ENCODE measurements around the gene SP9. TPM values are rescaled to one million over a fixed set of nuclear protein-coding genes. Genes with fewer than 3 reads are reported as not detected.
A peak's percentile ranks its signal among the peaks of the same experiment; 100 is the strongest.

SP9 gene
- total and polyA plus RNA-seq, 9 of the 15 experiments (the other 6 are each of a cell fraction or from before 2014, with no cell fraction given), result 0.04 to 0.23 (median 0.11) TPM; not detected in 3

DNA sequence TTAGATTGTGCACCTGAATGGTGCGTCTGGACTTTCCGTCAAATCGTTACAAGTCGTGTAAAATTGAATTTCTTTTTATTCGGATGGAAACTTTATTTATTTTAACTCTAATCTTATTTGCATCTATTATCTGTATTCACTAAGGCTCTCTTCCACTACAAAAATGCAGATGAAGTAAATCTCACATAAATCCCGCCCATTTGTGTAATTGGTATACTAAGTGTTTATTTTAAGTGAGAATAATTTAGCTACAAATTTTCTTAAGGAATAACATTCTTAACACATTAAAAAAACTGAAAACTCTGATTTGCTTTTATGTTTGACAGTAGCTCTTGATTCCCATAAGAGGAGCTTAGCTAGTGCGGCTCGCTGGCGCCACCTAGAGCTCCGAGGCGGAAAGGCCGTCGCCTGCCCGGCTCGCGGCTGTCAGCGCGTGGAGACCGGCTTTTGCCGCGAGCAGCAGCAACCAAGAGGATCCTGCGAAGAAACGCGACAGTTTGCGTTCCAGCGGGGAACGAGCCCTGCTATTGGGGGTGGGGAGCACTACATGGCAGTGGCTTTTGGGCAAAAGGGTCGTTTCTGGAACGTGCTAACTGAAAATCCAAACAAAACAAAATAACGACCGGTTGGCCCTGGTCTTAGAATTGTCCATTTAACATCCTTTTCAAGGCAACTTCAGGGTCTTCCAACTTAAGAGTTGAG, 6.7 kb downstream of the SP9 start (continued):
- TF ChIP-seq, protein P1, sequence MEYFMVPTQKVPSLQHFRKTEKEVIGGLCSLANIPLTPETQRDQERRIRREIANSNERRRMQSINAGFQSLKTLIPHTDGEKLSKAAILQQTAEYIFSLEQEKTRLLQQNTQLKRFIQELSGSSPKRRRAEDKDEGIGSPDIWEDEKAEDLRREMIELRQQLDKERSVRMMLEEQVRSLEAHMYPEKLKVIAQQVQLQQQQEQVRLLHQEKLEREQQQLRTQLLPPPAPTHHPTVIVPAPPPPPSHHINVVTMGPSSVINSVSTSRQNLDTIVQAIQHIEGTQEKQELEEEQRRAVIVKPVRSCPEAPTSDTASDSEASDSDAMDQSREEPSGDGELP (CRISPR knock-in tag; IDR thresholded peaks at IDR 0.05; ENCODE audit: borderline replicate concordance), result peak; percentile 53; the same call in 1 of the 2 replicates
- TF ChIP-seq BHLHE40 (IDR thresholded peaks at IDR 0.05; ENCODE audit: low read length) (peak; percentile 29; the same call in 1 of the 2 replicates), BMI1 (IDR thresholded peaks at IDR 0.05; ENCODE audit: low read length) (0 out of 2 replicates have a peak, but pooled peaks have one; percentile 51), ERF (CRISPR knock-in tag; IDR thresholded peaks at IDR 0.05) (0 out of 2 replicates have a peak, but pooled peaks have one; percentile 42), CXXC5 (CRISPR knock-in tag; IDR thresholded peaks at IDR 0.05) (peak; percentile 62), ZFP30 (CRISPR knock-in tag; IDR thresholded peaks at IDR 0.05; ENCODE audit: borderline replicate concordance) (no peak), TEAD1 (CRISPR knock-in tag; IDR thresholded peaks at IDR 0.05) (peak; percentile 19 to 57; a peak in 1 of 4 replicates), GABPB1 (CRISPR knock-in tag; IDR thresholded peaks at IDR 0.05) (peak; percentile 43; the same call in 1 of the 2 replicates), SRF (CRISPR knock-in tag; IDR thresholded peaks at IDR 0.05) (peak in 1 of 2 experiments; percentile 43; a peak in 1 of 4 replicates)
- TF ChIP-seq, protein P2, sequence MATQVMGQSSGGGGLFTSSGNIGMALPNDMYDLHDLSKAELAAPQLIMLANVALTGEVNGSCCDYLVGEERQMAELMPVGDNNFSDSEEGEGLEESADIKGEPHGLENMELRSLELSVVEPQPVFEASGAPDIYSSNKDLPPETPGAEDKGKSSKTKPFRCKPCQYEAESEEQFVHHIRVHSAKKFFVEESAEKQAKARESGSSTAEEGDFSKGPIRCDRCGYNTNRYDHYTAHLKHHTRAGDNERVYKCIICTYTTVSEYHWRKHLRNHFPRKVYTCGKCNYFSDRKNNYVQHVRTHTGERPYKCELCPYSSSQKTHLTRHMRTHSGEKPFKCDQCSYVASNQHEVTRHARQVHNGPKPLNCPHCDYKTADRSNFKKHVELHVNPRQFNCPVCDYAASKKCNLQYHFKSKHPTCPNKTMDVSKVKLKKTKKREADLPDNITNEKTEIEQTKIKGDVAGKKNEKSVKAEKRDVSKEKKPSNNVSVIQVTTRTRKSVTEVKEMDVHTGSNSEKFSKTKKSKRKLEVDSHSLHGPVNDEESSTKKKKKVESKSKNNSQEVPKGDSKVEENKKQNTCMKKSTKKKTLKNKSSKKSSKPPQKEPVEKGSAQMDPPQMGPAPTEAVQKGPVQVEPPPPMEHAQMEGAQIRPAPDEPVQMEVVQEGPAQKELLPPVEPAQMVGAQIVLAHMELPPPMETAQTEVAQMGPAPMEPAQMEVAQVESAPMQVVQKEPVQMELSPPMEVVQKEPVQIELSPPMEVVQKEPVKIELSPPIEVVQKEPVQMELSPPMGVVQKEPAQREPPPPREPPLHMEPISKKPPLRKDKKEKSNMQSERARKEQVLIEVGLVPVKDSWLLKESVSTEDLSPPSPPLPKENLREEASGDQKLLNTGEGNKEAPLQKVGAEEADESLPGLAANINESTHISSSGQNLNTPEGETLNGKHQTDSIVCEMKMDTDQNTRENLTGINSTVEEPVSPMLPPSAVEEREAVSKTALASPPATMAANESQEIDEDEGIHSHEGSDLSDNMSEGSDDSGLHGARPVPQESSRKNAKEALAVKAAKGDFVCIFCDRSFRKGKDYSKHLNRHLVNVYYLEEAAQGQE (IDR thresholded peaks at IDR 0.05; ENCODE audit: borderline replicate concordance), result peak; percentile 86
- TF ChIP-seq, protein P2 (CRISPR knock-in tag; IDR thresholded peaks at IDR 0.05; ENCODE audit: low read depth), result no peak
- TF ChIP-seq, protein P3, sequence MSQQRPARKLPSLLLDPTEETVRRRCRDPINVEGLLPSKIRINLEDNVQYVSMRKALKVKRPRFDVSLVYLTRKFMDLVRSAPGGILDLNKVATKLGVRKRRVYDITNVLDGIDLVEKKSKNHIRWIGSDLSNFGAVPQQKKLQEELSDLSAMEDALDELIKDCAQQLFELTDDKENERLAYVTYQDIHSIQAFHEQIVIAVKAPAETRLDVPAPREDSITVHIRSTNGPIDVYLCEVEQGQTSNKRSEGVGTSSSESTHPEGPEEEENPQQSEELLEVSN (IDR thresholded peaks at IDR 0.05; ENCODE audit: borderline replicate concordance in 1 of 2, extremely low read depth in 1 of 2, insufficient read depth in 1 of 2, insufficient read length in 1 of 2, low read depth in 1 of 2, low read length in 1 of 2, poor library complexity in 1 of 2, severe bottlenecking in 1 of 2), result peak; percentile 69 to 96
- TF ChIP-seq, protein P4, sequence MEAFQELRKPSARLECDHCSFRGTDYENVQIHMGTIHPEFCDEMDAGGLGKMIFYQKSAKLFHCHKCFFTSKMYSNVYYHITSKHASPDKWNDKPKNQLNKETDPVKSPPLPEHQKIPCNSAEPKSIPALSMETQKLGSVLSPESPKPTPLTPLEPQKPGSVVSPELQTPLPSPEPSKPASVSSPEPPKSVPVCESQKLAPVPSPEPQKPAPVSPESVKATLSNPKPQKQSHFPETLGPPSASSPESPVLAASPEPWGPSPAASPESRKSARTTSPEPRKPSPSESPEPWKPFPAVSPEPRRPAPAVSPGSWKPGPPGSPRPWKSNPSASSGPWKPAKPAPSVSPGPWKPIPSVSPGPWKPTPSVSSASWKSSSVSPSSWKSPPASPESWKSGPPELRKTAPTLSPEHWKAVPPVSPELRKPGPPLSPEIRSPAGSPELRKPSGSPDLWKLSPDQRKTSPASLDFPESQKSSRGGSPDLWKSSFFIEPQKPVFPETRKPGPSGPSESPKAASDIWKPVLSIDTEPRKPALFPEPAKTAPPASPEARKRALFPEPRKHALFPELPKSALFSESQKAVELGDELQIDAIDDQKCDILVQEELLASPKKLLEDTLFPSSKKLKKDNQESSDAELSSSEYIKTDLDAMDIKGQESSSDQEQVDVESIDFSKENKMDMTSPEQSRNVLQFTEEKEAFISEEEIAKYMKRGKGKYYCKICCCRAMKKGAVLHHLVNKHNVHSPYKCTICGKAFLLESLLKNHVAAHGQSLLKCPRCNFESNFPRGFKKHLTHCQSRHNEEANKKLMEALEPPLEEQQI (IDR thresholded peaks at IDR 0.05), result 0 out of 2 replicates have a peak, but pooled peaks have one; percentile 26
